ENCODE measurements around the gene PLEKHO2.

Gene PLEKHO2

GRCh38 chr15:64883997-64884511, 42.3 kb downstream of the PLEKHO2 start:
- no peaks in the 10 kb centered on the region for H3K27me3 ChIP-seq (ENCODE audit: insufficient read depth, insufficient read length)
- DNase-seq (ENCODE audit: low read depth, low spot score), result no peak
- H3K4me3 ChIP-seq (ENCODE audit: insufficient read length, low read depth), result no peak overlapping the region
- H3K9me3 ChIP-seq (ENCODE audit: insufficient read depth, low read length), result no peaks in the 10 kb centered on the region
- peaks cover 14% of the 10 kb centered on the region for H3K4me1 ChIP-seq (ENCODE audit: insufficient read depth, insufficient read length)
- TF ChIP-seq YY1 (IDR thresholded peaks at IDR 0.05; ENCODE audit: insufficient read depth, insufficient read length) (no peak), SUZ12 (IDR thresholded peaks at IDR 0.05; ENCODE audit: extremely low read depth, insufficient read depth, insufficient read length) (no peak)
- no peak overlapping the region for H3K9ac ChIP-seq (ENCODE audit: insufficient read length, low read depth)
- no peaks in the 10 kb centered on the region for H3K36me3 ChIP-seq (ENCODE audit: insufficient read depth, insufficient read length, low read length)

- no peaks in the 10 kb centered on the region for H3K36me3 ChIP-seq (ENCODE audit: insufficient read depth, insufficient read length, low read length)
- H3K9me3 ChIP-seq (ENCODE audit: insufficient read depth, low read length), result no peaks in the 10 kb centered on the region
- TF ChIP-seq ZNF274 (IDR thresholded peaks at IDR 0.05; ENCODE audit: low read depth, low read length) (no peak), SUZ12 (IDR thresholded peaks at IDR 0.05; ENCODE audit: extremely low read depth, insufficient read depth, insufficient read length) (no peak), YY1 (IDR thresholded peaks at IDR 0.05; ENCODE audit: insufficient read depth, insufficient read length) (no peak)
- H3K4me1 ChIP-seq (ENCODE audit: insufficient read depth, insufficient read length), result peaks cover 14% of the 10 kb centered on the region
- no peak overlapping the region for H3K9ac ChIP-seq (ENCODE audit: insufficient read length, low read depth)
- no peak overlapping the region for H3K4me3 ChIP-seq (ENCODE audit: insufficient read length, low read depth)
- no peaks in the 10 kb centered on the region for H3K27me3 ChIP-seq (ENCODE audit: insufficient read depth, insufficient read length)
- DNase-seq (ENCODE audit: low read depth, low spot score), result no peak
These were observed 43.0 kb downstream of the PLEKHO2 start for GRCh38 chr15:64884679-64885078.

GRCh38 chr15:64888336-64888735, 46.6 kb downstream of the PLEKHO2 start:
- no peak for TF ChIP-seq YY1 (IDR thresholded peaks at IDR 0.05; ENCODE audit: insufficient read depth, insufficient read length)
- TF ChIP-seq ZNF274 (IDR thresholded peaks at IDR 0.05; ENCODE audit: low read depth, low read length), result no peak
- TF ChIP-seq SUZ12 (IDR thresholded peaks at IDR 0.05; ENCODE audit: extremely low read depth, insufficient read depth, insufficient read length), result no peak
- H3K9ac ChIP-seq (ENCODE audit: insufficient read length, low read depth), result no peak overlapping the region
- no peaks in the 10 kb centered on the region for H3K9me3 ChIP-seq (ENCODE audit: insufficient read depth, low read length)
- peaks cover 11% of the 10 kb centered on the region for H3K4me1 ChIP-seq (ENCODE audit: insufficient read depth, insufficient read length)
- no peaks in the 10 kb centered on the region for H3K27me3 ChIP-seq (ENCODE audit: insufficient read depth, insufficient read length)
- no peak for DNase-seq (ENCODE audit: low read depth, low spot score)
- no peak overlapping the region for H3K4me3 ChIP-seq (ENCODE audit: insufficient read length, low read depth)
- H3K36me3 ChIP-seq (ENCODE audit: insufficient read depth, insufficient read length, low read length), result no peaks in the 10 kb centered on the region

- DNase-seq (ENCODE audit: low read depth, low spot score), result no peak
- no peaks in the 10 kb centered on the region for H3K9me3 ChIP-seq (ENCODE audit: insufficient read depth, low read length)
- H3K4me3 ChIP-seq (ENCODE audit: insufficient read length, low read depth), result no peak overlapping the region
- no peaks in the 10 kb centered on the region for H3K27me3 ChIP-seq (ENCODE audit: insufficient read depth, insufficient read length)
- no peak for TF ChIP-seq SUZ12 (IDR thresholded peaks at IDR 0.05; ENCODE audit: extremely low read depth, insufficient read depth, insufficient read length)
- TF ChIP-seq YY1 (IDR thresholded peaks at IDR 0.05; ENCODE audit: insufficient read depth, insufficient read length), result no peak
- no peak for TF ChIP-seq ZNF274 (IDR thresholded peaks at IDR 0.05; ENCODE audit: low read depth, low read length)
- H3K4me1 ChIP-seq (ENCODE audit: insufficient read depth, insufficient read length), result peaks cover 11% of the 10 kb centered on the region
- no peak overlapping the region for H3K9ac ChIP-seq (ENCODE audit: insufficient read length, low read depth)
- H3K36me3 ChIP-seq (ENCODE audit: insufficient read depth, insufficient read length, low read length), result no peaks in the 10 kb centered on the region
These were observed 49.8 kb downstream of the PLEKHO2 start for GRCh38 chr15:64891561-64891960.

GRCh38 chr15:64892847-64893403, 51.2 kb downstream of the PLEKHO2 start:
- Histone ChIP-seq H3K9me3 (ENCODE audit: insufficient read depth, low read length) (no peaks in the 10 kb centered on the region), H3K9ac (ENCODE audit: insufficient read length, low read depth) (no peak overlapping the region), H3K4me3 (ENCODE audit: insufficient read length, low read depth) (no peak overlapping the region), H3K27me3 (ENCODE audit: insufficient read depth, insufficient read length) (no peaks in the 10 kb centered on the region), H3K36me3 (ENCODE audit: insufficient read depth, insufficient read length, low read length) (no peaks in the 10 kb centered on the region), H3K4me1 (ENCODE audit: insufficient read depth, insufficient read length) (peaks cover 15% of the 10 kb centered on the region)
- no peak for TF ChIP-seq ZNF274 (IDR thresholded peaks at IDR 0.05; ENCODE audit: low read depth, low read length)
- no peak for TF ChIP-seq SUZ12 (IDR thresholded peaks at IDR 0.05; ENCODE audit: extremely low read depth, insufficient read depth, insufficient read length)
- no peak for TF ChIP-seq YY1 (IDR thresholded peaks at IDR 0.05; ENCODE audit: insufficient read depth, insufficient read length)
- no peak for DNase-seq (ENCODE audit: low read depth, low spot score)

- H3K36me3 ChIP-seq (ENCODE audit: insufficient read depth, insufficient read length, low read length), result no peaks in the 10 kb centered on the region
- H3K4me3 ChIP-seq (ENCODE audit: insufficient read length, low read depth), result peak overlapping the region; percentile 50
- H3K9ac ChIP-seq (ENCODE audit: insufficient read length, low read depth), result peak overlapping the region; percentile 69
- H3K4me1 ChIP-seq (ENCODE audit: insufficient read depth, insufficient read length), result peaks cover 20% of the 10 kb centered on the region
- H3K9me3 ChIP-seq (ENCODE audit: insufficient read depth, low read length), result no peaks in the 10 kb centered on the region
- no peaks in the 10 kb centered on the region for H3K27me3 ChIP-seq (ENCODE audit: insufficient read depth, insufficient read length)
- no peak for TF ChIP-seq ZNF274 (IDR thresholded peaks at IDR 0.05; ENCODE audit: low read depth, low read length)
- peak; percentile 91 for DNase-seq (ENCODE audit: low read depth, low spot score)
These were observed 52.0 kb downstream of the PLEKHO2 start for GRCh38 chr15:64893481-64894394.

GRCh38 chr15:64894395-64895056, 52.8 kb downstream of the PLEKHO2 start:
- Histone ChIP-seq H3K9ac (ENCODE audit: insufficient read length, low read depth) (peak overlapping the region; percentile 69), H3K4me3 (ENCODE audit: insufficient read length, low read depth) (peak overlapping the region; percentile 50), H3K9me3 (ENCODE audit: insufficient read depth, low read length) (no peaks in the 10 kb centered on the region), H3K4me1 (ENCODE audit: insufficient read depth, insufficient read length) (peaks cover 20% of the 10 kb centered on the region), H3K27me3 (ENCODE audit: insufficient read depth, insufficient read length) (no peaks in the 10 kb centered on the region), H3K36me3 (ENCODE audit: insufficient read depth, insufficient read length, low read length) (no peaks in the 10 kb centered on the region)
- TF ChIP-seq SUZ12 (IDR thresholded peaks at IDR 0.05; ENCODE audit: extremely low read depth, insufficient read depth, insufficient read length) (no peak), YY1 (IDR thresholded peaks at IDR 0.05; ENCODE audit: insufficient read depth, insufficient read length) (no peak), ZNF274 (IDR thresholded peaks at IDR 0.05; ENCODE audit: low read depth, low read length) (no peak)
- no peak for DNase-seq (ENCODE audit: low read depth, low spot score)

Measured in NT2/D1 (cell line).